ENCODE measurements around the gene PHACTR3.

Gene PHACTR3

DNA sequence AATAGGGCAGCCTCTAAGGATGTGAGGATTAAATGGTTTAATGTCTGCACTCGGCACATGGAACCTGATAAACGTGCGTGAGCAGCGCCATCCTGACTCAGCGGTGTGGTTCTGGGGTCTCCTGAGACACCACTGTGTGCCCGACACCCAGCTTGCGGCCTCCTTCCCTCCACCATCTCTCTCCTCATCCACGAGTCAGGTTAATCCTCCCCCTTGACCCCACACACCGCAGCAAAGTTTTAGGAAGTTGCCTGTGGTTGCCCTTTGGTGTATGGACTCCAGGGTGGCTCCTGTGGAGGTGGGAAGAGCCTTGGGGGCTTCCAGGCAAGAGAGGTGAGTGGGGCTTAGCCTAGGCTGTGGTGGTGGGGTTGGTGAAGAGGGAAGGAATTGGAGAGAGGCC, 68.2 kb downstream of the PHACTR3 start:
- no peak for DNase-seq (ENCODE audit: low spot score)

DNA sequence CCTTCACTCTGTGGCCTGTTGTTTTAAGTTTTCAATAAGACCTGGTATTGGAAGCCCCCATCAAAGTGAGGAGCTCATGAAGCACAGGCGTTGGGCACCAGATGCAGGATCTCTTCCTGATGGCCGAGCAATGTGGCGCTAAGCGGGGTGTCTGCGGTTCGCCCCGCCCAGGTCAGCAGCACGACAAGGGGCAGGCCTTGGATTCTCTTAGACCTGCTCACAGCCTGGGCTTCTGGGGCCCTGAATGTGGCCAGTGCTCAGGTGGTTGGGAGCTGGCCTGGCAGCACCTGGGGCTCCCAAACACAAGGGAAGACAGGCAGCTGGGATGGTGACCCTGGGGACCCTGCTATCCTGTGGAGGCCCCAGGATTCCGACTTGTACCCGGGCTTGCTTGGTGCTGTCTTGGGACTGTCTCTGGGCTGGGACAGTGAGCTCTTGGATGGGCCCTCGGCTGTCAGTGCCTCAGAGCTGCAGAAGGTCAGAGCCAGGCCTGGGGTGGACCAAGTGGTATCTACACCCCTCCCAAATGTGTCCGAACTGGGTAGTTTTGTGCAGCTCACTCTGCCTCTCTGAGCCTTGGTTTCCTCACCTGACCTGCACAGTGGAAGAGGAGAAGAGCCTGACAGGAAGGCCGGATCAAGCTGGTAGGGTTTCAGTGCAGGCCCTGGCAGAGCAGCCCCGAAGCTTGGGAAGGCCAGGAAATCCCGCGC, 69.1 kb downstream of the PHACTR3 start:
- DNase-seq (ENCODE audit: low spot score) = no peak

DNA sequence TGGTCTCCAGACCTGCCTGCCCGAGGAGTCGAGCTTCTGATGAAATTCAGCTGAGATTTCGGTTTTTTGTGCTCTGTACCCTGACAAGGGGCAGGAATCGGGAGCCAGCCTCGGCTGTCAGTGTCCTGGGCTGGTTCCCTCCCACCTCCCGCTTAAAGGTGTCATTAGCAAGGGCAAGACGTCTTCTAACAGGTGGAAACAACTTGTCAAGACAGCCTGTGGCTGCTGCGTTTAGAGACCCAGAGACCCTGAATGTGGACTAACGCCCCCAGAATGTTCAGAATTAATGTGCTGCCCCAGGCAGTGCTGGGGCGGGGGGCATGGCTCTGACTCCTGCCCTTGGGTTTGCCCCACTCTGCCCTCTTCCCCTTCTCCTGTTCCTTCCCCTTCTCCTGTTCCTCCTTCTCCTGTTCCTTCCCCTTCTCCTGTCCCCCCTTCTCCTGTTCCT, 69.7 kb downstream of the PHACTR3 start:
- no peak for DNase-seq (ENCODE audit: low spot score)

DNA sequence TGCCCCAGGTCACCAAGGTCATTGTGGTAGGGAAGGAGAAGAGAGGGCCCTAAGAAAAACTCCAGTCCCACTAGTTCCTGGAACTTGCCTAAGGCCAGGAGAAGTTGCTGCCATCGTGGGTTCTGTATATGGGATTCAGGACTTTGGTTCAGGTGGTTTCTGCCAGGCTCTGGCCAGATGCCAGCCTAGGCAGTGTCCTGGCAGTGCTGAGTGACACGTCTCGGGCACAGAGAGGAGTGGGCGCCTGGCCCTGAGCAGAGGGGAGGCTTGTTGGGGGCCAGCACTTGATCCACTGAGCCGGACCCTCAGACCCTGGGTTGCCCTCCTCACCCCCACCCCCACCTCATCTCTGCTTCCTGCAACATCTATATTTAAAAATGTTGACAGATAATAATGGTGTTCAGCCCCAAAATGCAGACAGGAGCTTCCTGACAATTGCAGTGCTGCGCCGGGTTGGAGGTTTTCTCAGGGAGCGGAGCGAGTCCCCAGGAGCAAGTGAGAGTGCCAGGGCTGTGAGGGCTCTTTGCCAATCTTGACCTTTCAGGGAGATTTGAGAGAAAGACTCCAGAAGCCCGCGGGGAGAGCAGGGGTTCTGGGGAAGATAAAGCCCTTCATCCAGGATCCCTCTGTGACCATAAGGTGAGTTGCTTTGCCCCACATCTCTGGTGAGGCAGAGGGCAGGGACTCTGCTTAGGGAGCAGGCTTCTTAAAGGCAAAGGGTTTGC, 71.9 kb downstream of the PHACTR3 start:
- DNase-seq (ENCODE audit: low spot score) = no peak

DNA sequence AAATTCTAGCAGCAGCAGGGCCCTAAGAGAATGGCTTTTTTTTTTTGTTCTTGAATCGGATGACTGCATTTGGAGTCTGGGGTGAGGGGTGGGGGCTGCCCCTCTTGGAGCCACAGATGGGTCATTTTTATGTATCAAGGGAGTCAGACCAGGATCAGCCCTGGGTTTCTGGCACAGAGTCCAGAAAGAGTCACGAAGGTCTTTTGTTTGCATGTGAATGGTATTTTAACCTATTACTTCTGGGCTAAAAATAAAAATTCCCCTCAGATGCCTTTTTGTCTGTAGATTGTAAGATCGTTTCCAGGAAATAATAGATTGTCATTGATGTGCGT, 72.5 kb downstream of the PHACTR3 start:
- no peak for DNase-seq (ENCODE audit: low spot score)

DNA sequence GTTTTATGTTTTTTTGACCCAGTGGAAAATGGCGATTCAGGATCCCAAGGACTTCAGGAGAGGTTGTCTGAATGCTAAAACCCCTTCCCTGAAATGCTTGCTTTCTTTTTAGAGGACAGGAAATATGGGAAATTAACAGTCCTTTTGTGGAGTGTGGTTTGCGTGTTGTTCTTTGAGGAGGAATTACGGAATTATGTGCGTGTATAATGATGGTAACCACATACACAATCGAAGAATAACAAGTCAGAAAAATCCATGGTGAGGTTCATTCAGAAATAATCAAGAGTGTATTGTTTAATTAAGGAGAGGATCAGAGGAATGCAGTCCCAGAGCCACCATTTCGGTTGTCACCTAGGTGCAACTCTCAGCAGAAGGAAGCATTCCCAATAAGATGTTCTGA, 73.2 kb downstream of the PHACTR3 start:
- no peak for DNase-seq (ENCODE audit: low spot score)

DNA sequence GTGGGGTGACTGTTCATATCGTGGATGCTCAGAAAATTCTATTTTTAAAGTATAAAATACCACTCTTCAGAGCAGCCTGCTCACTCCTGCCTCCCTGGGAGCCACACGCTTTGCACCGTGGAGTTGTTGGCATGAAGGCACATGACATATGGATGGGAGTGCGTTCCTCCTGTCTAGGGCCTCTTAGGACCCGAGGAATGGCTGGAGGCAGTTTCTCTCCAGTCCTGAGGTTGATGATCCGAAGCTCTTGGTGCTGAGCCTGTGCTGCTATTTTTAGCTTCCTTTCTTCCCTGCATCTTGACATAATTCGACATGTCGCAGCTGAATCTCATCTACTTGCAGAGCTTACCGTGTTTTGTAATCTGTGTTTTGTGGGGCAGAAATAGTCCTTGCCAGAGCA, 73.9 kb downstream of the PHACTR3 start:
- no peak for DNase-seq (ENCODE audit: low spot score)

DNA sequence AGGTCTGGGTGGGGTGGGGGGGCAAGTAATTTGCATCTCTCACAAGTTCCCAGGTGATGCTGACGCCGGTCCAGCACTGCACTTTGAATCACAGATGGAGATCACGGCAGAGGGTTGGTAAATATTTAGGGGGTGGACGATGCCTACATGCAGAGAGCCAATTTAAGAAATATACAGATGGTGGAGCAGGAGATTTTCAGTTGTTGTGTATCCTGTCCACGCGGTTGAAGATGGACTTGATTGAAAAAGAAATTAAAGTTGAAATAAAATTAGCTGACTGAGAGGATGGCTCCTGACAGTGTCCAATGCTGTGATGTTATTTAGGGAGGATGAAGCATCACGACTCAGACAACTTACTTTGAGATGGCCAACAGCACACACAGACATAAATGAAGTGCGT, 74.6 kb downstream of the PHACTR3 start:
- DNase-seq (ENCODE audit: low spot score) = no peak

DNA sequence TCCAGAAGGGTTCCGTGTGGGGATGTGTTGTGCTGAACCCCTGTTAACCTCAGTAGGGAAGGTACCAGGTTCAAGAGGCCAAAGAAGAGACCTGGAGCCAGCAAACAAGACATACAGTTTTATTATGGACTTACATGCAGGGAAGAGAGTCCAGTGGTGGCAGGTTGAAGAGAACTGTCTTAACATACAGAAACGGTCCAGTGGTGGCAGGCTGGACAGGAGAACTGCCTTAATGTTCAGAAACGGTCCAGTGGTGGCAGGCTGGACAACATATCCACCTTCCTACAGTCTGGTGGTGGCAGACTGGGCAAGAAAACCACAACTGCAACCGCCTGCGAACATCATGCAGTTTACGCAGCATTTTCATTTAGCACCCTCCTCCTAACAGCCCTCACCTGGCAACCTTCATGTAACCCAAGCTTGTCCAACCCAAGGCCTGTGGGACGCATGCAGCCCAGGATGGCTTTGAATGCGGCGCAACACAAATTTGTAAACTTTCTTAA, 75.9 kb downstream of the PHACTR3 start:
- DNase-seq (ENCODE audit: low spot score) = no peak

DNA sequence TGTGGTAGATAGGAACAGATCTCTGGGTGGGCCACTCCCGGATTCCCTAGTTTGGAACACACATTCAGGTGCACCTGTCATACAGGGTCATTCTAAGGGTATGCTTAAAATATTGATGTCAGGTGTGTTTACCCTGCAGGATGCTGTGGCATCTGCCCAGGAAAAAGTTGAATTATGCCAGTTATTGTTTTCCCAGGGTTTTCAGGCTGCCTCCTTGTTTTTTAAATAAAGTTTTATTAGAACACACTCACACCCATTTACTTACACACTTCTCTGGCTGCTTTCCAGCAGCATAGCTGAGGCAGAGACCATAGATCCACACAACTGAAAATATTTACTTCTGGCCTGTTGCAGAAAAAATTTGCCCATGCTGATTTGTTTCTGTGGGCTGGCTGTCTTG, 76.5 kb downstream of the PHACTR3 start:
- DNase-seq (ENCODE audit: low spot score) = no peak

DNA sequence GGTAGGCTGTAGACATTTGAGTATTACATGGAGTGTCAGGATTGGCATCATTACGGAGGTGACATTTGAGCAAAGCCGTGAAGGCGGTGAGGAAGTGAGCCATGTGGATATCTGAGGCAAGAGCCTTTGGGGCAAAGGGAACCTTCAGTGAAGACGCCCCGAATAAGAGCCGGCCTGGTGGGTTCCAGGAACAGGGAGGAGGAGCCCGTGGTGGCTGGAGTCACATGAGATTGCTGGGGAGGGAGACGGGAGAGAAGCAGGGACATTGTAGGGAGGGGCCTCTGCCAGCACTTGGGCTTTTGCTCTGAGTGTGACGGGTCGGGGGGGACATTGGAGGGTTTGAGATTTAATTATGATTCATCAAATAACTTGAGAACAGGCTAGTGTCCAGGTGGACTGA, 78.3 kb downstream of the PHACTR3 start:
- DNase-seq (ENCODE audit: low spot score) = no peak

DNA sequence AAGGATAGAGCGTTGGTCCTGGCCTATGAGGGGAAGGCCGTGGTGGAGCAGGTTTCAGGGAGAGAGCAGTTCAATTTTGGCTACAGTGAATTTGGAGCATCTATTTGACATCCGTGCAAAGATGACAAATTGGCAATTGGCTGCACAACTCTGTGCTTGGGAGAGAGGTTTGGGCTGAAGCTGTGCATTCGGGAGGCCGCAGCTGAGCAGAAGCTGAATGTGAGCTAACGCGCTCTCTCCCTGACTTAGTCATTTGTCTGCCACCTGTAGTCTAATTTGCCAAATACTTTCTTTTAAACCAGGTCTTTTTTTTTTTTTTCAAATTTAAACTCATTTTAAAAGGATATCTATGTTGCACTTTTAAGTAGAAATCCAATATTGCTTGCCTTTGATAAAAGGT, 78.8 kb downstream of the PHACTR3 start:
- no peak for DNase-seq (ENCODE audit: low spot score)

DNA sequence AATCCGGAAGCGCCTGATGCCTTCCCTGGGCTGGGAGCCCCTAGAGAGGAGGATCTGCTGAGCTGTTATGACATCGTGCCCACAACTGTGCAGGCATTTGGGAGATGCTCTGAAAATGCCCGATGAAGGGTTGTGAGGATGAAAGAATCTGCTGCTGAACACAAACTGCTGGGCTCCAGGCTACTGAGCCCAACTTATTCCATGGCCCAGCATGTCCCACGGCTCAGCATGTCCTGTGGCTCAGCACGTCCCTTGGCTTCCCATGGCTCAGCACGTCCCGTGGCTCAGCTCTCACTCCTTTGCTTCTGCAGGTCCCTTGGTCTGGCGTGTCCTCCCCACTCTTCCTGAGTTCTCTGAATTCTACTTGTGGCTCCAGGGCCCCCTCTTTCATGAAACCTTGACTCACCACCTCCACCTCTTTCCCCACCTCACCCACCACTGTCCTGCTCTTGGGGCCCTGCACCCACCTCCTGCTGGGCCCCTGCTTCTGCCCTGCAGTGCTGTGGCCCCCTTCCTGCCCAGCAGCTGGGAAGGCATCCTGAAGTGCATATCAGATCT, 80.4 kb downstream of the PHACTR3 start:
- no peak for DNase-seq (ENCODE audit: low spot score)

DNA sequence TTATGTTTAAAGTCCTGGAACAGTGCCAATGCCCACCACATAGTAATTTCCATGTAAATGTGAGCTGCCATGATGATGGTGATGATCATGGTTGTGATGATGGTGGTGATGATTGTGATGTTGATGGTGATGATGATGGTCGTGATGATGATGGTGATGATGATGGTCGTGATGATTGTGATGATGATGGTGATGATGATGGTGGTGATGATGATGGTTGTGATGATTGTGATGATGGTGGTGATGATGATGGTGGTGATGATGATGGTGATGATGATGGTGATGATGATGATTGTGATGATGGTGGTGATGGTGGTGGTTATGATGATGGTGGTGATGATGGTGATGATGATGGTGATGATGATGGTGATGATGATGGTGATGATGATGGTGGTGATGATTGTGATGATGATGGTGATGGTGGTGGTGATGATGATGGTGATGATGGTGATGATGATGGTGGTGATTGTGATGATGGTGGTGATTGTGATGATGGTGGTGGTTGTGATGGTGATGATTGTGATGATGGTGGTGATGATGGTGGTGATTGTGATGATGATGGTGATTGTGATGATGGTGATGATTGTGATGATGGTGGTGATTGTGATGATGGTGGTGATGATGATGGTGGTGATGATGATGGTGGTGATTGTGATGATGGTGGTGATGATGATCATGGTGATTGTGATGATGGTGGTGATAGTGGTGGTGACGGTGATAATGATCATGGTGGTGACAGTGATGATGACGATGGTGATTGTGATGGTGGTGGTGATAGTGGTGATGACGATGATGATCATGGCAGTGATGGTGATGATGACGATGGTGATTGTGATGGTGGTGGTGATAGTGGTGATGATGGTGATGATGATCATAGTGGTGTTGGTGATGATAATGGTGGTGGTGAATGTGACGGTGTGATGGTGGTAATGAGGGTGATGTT, 82.3 kb downstream of the PHACTR3 start:
- DNase-seq (ENCODE audit: low spot score) = no peak

DNA sequence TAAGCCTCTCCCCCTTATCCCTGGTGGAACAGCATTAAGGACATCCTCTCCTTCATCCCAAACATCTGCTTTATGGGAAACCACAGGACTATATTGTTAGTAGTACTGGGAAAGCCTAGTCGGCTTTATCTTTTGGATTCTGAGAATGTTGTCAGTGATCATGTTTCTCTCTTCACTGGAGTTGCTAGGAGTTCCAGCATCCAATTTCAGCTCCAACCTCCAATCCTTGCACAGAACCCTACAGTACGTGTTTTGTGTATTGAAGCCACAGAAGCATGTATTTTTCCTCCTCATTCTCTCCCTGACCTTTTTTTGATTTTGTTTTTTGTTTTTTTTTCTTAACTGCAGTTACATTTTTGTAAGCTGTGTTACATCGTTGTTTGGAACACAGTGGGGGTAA, 84.0 kb downstream of the PHACTR3 start:
- DNase-seq (ENCODE audit: low spot score) = no peak

DNA sequence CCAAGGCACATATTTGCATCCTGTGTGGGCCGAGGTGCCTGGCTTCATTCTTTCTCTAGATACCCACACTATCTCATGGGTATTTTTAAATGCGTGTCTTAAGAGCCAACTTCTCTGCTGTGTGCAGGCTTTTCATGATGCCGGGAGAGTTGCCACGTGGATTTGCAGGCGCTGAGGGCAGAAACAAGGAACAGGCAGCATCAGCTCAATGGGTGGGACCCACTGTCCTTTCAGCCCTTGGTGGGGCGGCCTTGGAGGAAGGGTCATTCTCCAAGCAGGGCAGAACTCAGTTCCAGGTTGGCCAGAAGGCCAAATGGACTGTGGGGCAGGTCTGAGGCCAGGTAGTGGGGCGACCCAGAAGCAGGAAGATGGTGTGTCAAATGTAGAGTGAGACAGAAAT, 84.7 kb downstream of the PHACTR3 start:
- no peak for DNase-seq (ENCODE audit: low spot score)

DNA sequence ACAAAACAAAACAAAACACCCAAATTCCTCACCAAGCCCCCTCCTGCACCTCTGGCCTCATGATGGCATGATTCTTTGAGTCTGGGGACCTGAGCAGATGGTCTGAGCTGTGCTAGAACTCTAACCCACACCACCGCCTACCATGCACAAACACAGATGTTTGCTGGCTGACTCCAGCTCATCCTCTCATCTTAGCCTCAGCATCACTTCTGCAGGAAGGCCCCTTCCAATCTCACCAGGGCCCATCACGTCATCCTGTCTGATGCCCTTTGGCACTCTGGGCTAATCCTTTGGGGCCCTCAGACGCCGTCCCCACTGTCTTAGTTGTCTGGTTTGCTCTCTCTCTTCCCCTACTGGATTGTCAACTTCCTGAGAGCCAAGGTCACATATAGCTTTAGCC, 85.8 kb downstream of the PHACTR3 start:
- no peak for DNase-seq (ENCODE audit: low spot score)

DNA sequence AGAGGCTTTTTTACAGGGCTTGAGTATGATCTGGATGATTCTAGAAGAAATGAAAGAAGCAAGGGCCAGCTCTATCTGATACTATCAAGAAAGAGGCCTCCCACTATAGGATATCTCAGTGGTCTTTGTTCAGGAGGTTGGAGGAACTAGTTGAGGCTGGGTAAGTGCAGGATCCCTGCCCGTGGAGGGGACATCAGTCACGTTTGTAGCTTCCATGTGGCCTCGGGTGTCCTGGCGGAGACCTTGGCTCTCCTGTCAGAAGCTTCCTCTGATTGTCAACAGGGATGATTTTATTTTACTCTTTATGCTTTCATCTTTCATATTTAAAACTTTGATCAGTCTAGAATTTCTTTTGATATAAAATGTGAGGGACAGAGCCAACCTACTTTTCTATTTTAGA, 86.6 kb downstream of the PHACTR3 start:
- DNase-seq (ENCODE audit: low spot score) = no peak

DNA sequence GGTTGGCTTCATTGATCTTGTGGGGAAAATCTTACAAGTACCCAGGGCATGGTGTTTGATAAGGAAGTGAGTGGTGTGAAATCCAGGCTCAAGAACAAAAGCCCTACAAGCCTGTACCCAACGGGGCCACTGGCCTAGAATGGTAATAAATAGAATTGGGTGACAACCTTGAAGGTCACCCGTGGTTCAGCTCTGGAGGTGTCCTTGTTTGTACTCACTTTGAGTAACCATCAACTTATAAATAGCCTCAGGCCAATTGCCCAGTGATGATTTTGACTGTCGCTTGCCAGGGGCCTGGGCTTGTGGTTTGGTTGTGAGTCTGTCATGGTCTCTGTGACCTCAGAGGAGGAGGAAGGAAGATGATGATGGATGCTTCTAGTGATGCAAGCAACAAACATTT, 87.8 kb downstream of the PHACTR3 start:
- DNase-seq (ENCODE audit: low spot score) = no peak

DNA sequence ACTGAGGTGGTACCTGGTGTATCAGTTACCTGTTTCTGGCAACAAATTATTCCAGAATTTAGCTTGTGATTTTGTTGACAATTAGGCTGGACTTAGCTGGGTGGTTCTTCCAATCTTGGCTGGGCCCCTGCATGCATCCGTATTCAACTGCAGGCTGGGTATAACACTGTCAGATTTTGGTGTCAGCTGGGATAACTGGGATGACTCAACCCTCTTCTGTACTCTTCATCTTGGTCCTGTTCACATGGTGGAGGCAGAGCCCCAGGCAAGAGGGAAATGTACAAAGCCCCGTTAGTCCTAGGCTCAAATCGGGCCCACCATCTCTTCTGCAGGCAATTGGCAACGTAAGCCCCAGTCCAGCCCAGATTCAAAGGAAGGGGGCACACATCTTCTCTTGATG, 89.2 kb downstream of the PHACTR3 start:
- DNase-seq (ENCODE audit: low spot score) = no peak

DNA sequence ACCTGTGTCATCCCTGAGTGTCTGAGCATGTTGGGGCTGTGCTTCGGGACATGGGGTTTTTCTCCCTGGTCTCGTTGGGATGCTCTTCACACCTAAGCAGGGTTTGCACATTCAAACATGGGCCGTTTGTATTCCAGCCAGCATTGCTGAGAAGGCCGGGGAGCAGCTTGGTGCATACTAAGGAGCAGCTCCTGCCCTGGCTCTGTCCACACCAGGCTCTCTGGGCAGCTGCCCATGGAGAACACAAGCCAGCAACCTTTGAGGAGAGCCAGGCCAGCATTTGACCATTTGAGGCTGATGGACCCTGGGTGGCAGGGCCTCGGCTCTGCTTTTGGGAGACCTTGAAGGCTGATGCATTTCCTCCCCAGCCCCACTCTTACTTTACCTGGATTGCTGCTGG, 92.1 kb downstream of the PHACTR3 start:
- no peak for DNase-seq (ENCODE audit: low spot score)

DNA sequence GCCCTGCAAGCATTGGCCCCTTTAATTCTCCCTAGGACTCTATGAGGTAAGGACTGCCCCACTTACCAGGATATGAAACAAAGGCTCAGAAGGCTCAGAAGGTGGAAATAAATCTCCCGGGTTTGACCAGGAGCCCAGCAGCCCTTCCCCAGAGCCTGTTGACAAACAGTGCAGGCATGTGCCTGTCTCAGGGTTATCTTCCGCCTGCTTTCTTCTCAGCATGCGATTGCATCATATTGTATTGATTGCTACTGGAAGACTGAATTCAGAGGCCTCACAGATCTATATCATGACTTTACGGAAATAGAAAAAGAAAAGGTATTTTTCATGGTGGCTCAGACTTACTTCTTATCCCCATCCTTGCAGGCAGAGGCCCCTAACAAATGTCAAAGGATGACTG, 92.7 kb downstream of the PHACTR3 start:
- no peak for DNase-seq (ENCODE audit: low spot score)

Measured in CD4-positive, alpha-beta T cell treated with Interleukin-15 for 4 hours (primary cell).